ENCODE measurements around the gene CDCA7L.

CDCA7L gene

GRCh38 chr7:21912931-21913780, 32.5 kb downstream of the CDCA7L start:
- TF ChIP-seq RAD21 (IDR thresholded peaks at IDR 0.05; ENCODE audit: low read depth) (no peak), REST (IDR thresholded peaks at IDR 0.05; ENCODE audit: low read depth) (no peak), EP300 (IDR thresholded peaks at IDR 0.05; ENCODE audit: borderline replicate concordance) (no peak), CREB1 (IDR thresholded peaks at IDR 0.05; ENCODE audit: low read depth) (no peak), NFIC (IDR thresholded peaks at IDR 0.05) (no peak), ZBTB7A (IDR thresholded peaks at IDR 0.05; ENCODE audit: low read depth) (no peak), TAF1 (IDR thresholded peaks at IDR 0.05; ENCODE audit: low read depth) (no peak), MAX (IDR thresholded peaks at IDR 0.05) (no peak), EGR1 (IDR thresholded peaks at IDR 0.05) (no peak), TEAD4 (IDR thresholded peaks at IDR 0.05) (no peak), FOXM1 (IDR thresholded peaks at IDR 0.05; ENCODE audit: borderline replicate concordance, low read depth) (no peak), TCF12 (IDR thresholded peaks at IDR 0.05; ENCODE audit: low read depth) (no peak), YY1 (IDR thresholded peaks at IDR 0.05; ENCODE audit: low read depth) (no peak), USF1 (IDR thresholded peaks at IDR 0.05) (no peak), CEBPB (IDR thresholded peaks at IDR 0.05) (no peak)

- TF ChIP-seq ZBTB7A (IDR thresholded peaks at IDR 0.05; ENCODE audit: low read depth) (no peak), TCF12 (IDR thresholded peaks at IDR 0.05; ENCODE audit: low read depth) (no peak), YY1 (IDR thresholded peaks at IDR 0.05; ENCODE audit: low read depth) (no peak), CREB1 (IDR thresholded peaks at IDR 0.05; ENCODE audit: low read depth) (no peak), CEBPB (IDR thresholded peaks at IDR 0.05) (no peak), RAD21 (IDR thresholded peaks at IDR 0.05; ENCODE audit: low read depth) (no peak), FOXM1 (IDR thresholded peaks at IDR 0.05; ENCODE audit: borderline replicate concordance, low read depth) (no peak), TAF1 (IDR thresholded peaks at IDR 0.05; ENCODE audit: low read depth) (no peak), EGR1 (IDR thresholded peaks at IDR 0.05) (no peak), NFIC (IDR thresholded peaks at IDR 0.05) (no peak)
Measured at GRCh38 chr7:21912305-21912704, 33.4 kb downstream of the CDCA7L start.

- no peak for TF ChIP-seq ZBTB7A (IDR thresholded peaks at IDR 0.05; ENCODE audit: low read depth)
- no peak for TF ChIP-seq TEAD4 (IDR thresholded peaks at IDR 0.05)
- no peak for TF ChIP-seq TCF12 (IDR thresholded peaks at IDR 0.05; ENCODE audit: low read depth)
- TF ChIP-seq TAF1 (IDR thresholded peaks at IDR 0.05; ENCODE audit: low read depth) = no peak
- TF ChIP-seq CEBPB (IDR thresholded peaks at IDR 0.05) = no peak
- no peak for TF ChIP-seq MAX (IDR thresholded peaks at IDR 0.05)
- no peak for TF ChIP-seq FOXM1 (IDR thresholded peaks at IDR 0.05; ENCODE audit: borderline replicate concordance, low read depth)
- TF ChIP-seq EGR1 (IDR thresholded peaks at IDR 0.05) = no peak
- no peak for TF ChIP-seq REST (IDR thresholded peaks at IDR 0.05; ENCODE audit: low read depth)
- no peak for TF ChIP-seq USF1 (IDR thresholded peaks at IDR 0.05)
- no peak for TF ChIP-seq YY1 (IDR thresholded peaks at IDR 0.05; ENCODE audit: low read depth)
- no peak for TF ChIP-seq NFIC (IDR thresholded peaks at IDR 0.05)
- TF ChIP-seq RAD21 (IDR thresholded peaks at IDR 0.05; ENCODE audit: low read depth) = no peak
- TF ChIP-seq EP300 (IDR thresholded peaks at IDR 0.05; ENCODE audit: borderline replicate concordance) = no peak
- no peak for TF ChIP-seq CREB1 (IDR thresholded peaks at IDR 0.05; ENCODE audit: low read depth)
Measured at GRCh38 chr7:21911341-21911875, 34.3 kb downstream of the CDCA7L start.

- no peak for TF ChIP-seq TEAD4 (IDR thresholded peaks at IDR 0.05)
Measured at GRCh38 chr7:21910253-21910652, 35.4 kb downstream of the CDCA7L start.

- TF ChIP-seq USF1 (IDR thresholded peaks at IDR 0.05) = no peak
- no peak for TF ChIP-seq CREB1 (IDR thresholded peaks at IDR 0.05; ENCODE audit: low read depth)
- TF ChIP-seq TCF12 (IDR thresholded peaks at IDR 0.05; ENCODE audit: low read depth) = no peak
- no peak for TF ChIP-seq EP300 (IDR thresholded peaks at IDR 0.05; ENCODE audit: borderline replicate concordance)
- TF ChIP-seq ZBTB7A (IDR thresholded peaks at IDR 0.05; ENCODE audit: low read depth) = no peak
- no peak for TF ChIP-seq YY1 (IDR thresholded peaks at IDR 0.05; ENCODE audit: low read depth)
- TF ChIP-seq FOXM1 (IDR thresholded peaks at IDR 0.05; ENCODE audit: borderline replicate concordance, low read depth) = no peak
- no peak for TF ChIP-seq TAF1 (IDR thresholded peaks at IDR 0.05; ENCODE audit: low read depth)
- TF ChIP-seq CEBPB (IDR thresholded peaks at IDR 0.05) = no peak
- no peak for TF ChIP-seq TEAD4 (IDR thresholded peaks at IDR 0.05)
- no peak for TF ChIP-seq REST (IDR thresholded peaks at IDR 0.05; ENCODE audit: low read depth)
- TF ChIP-seq MAX (IDR thresholded peaks at IDR 0.05) = no peak
- TF ChIP-seq NFIC (IDR thresholded peaks at IDR 0.05) = no peak
- no peak for TF ChIP-seq RAD21 (IDR thresholded peaks at IDR 0.05; ENCODE audit: low read depth)
- no peak for TF ChIP-seq EGR1 (IDR thresholded peaks at IDR 0.05)
Measured at GRCh38 chr7:21908746-21909145, 37.0 kb downstream of the CDCA7L start.

All from Ishikawa (cell line).